ENCODE measurements around the gene RUNDC1.

GRCh38 chr17:43006639-43007551 is 26.5 kb downstream of the RUNDC1 start, which contains the start of gene IFI35:
- no peak for TF ChIP-seq EZH2phosphoT487 (IDR thresholded peaks at IDR 0.05; ENCODE audit: low read depth)
- TF ChIP-seq, protein P1, sequence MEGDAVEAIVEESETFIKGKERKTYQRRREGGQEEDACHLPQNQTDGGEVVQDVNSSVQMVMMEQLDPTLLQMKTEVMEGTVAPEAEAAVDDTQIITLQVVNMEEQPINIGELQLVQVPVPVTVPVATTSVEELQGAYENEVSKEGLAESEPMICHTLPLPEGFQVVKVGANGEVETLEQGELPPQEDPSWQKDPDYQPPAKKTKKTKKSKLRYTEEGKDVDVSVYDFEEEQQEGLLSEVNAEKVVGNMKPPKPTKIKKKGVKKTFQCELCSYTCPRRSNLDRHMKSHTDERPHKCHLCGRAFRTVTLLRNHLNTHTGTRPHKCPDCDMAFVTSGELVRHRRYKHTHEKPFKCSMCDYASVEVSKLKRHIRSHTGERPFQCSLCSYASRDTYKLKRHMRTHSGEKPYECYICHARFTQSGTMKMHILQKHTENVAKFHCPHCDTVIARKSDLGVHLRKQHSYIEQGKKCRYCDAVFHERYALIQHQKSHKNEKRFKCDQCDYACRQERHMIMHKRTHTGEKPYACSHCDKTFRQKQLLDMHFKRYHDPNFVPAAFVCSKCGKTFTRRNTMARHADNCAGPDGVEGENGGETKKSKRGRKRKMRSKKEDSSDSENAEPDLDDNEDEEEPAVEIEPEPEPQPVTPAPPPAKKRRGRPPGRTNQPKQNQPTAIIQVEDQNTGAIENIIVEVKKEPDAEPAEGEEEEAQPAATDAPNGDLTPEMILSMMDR (IDR thresholded peaks at IDR 0.05; ENCODE audit: low read depth, low read length), result peak; percentile 49

Measured in OCI-LY3 (cell line).